Endometrial microvascular endothelial cells (primary cell): Measurements from ENCODE around the gene CALHM2. TPM values are rescaled to one million over a fixed set of nuclear protein-coding genes. Genes with fewer than 3 reads are reported as not detected.

Experiments used
- in situ Hi-C: cut with HindIII; loops from 2 replicates; pipeline ENCODE4 v1.10.0; 2017; ENCODE audit warnings: low sequenced_read_pairs, low pct_unique_long_range_greater_than_20kb; ENCODE audit errors: inconsistent ontology term
- total RNA-seq: library from RNA; depleted of rRNA; stranded (reverse); fragments of >200 nt; gene quantifications from one replicate; pipeline ENCODE4 v1.2.3, GENCODE V29; 2015; ENCODE audit errors: inconsistent ontology term

CALHM2 gene
- total RNA-seq, 1 donor from 2014 or later, result 15.1 TPM

DNA sequence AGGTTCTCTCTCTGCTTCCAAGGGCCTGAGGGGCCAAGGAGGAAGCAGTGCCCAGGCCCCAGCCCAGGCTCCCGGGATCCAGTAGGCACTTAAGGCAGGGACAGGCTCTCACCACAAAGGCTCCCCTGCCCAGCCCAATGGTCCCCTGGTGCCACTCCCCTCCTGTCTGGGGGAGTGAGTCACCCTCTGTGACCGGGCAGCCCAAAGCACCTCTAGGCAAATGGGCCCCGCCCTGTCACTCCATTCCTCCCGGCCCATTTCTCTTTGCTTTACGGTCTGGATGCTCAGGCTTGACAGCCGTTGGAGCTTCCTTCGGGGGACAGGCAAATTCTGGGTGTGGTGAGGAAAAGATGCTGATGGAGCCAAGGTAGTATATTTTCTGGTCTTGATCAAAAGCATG is 27.0 kb upstream of the CALHM2 start, which contains the start of gene CALHM3:
Gene CALHM3 (minus strand): TSS at position 106 of the 400 bp plus-strand sequence. CDS start 208 bp downstream, outside the sequence.
- in situ Hi-C loops, result no loop called here

DNA sequence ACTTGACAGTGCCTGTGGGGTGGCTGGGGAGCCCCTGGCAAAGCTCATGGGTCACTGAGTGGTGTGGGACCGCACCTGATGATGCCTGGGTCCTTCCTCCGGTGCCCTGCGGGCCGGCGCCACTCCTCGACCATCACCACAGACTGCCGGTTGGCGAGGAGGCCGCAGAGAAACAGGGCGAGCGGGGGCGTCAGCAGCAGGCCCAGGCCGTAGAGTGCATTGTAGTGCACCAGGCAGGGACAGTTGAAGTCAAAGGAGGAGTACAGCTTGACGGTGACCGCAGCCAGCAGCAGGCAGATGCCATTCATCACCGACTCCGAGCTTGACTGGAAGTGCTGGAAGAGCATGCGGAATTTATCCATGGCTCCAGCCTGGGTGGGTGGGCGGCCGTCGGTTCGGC is 26.5 kb upstream of the CALHM2 start:
- in situ Hi-C loops, result no loop called here

DNA sequence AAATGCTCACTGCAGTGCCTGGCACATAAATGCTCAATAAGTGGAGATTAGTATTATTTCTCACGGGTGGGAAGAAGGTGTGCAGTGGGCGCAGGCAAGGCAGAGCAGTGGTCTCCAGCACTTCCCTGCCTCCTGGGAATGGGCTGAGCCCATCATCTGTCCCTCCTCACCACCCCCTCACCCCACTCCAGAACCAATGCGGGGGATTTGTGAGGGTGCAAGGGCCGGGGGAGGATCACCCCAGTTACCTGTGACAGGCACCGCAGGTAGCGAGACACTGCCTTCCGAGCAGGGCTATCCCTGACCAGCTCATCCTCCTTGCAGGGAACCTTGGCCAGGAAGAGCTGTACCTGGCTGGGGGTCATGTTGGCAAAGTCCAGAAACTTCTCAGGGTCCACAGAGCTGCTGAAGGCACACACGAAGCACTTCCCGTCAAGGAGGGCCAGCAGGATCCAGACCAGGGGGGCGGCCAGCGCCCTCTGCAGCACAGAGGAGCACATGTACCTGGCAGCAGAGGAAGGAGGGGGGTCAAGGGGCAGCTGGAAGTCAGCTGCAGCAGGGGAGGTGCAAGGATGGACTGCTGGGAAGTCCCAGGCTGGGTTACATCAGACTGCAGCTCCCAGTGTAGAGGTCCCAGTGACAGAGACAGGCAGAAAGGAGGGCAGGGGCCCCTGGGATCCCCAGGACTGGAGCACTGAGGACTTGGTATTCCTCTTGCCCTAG is 24.0 kb upstream of the CALHM2 start:
- in situ Hi-C loops, result no loop called here

DNA sequence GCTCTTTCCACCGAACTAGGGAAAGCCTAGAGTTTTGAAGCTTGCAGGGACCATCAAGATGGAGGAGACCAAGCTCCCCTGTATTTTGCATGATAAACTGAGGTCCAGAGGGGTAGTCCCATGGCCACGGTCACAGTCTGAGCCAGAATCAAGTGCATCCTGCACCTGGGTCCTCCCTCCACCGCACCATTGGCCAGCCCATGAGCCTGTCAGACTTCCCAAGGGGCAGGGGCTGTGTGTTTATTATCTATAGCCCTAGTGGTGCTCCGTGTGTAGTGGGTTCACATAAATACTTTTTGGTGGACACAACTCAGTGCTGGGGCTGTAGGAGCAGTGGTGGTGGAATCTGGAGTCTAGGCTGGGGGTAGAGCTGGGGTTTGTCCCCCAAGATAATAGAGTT is 23.3 kb upstream of the CALHM2 start:
- in situ Hi-C loops, result no loop called here

DNA sequence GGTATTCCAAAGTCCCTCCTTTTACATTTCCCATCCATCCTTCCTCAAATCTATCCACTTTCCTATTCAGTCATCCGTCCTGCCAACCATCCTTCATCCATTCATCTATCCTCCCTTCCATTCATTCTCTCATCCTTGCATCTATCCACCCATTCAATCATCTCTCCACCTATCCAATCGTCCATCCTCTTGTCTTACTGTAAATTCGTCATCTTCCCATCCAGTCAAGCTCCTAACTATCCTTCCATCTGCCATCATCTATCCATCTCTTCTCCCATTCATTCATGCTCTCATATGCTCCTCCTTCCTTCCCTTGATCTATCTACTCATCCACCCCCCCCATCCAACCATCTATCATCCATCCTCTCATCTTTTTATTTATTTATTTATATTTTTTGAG is 21.9 kb upstream of the CALHM2 start:
- in situ Hi-C loops, result no loop called here

- in situ Hi-C loops, result no loop called here
Measured at GRCh38 chr10:103473261-103473671, 21.1 kb upstream of the CALHM2 start.

- in situ Hi-C loops, result no loop called here
Measured at GRCh38 chr10:103472005-103472404, 19.8 kb upstream of the CALHM2 start.

DNA sequence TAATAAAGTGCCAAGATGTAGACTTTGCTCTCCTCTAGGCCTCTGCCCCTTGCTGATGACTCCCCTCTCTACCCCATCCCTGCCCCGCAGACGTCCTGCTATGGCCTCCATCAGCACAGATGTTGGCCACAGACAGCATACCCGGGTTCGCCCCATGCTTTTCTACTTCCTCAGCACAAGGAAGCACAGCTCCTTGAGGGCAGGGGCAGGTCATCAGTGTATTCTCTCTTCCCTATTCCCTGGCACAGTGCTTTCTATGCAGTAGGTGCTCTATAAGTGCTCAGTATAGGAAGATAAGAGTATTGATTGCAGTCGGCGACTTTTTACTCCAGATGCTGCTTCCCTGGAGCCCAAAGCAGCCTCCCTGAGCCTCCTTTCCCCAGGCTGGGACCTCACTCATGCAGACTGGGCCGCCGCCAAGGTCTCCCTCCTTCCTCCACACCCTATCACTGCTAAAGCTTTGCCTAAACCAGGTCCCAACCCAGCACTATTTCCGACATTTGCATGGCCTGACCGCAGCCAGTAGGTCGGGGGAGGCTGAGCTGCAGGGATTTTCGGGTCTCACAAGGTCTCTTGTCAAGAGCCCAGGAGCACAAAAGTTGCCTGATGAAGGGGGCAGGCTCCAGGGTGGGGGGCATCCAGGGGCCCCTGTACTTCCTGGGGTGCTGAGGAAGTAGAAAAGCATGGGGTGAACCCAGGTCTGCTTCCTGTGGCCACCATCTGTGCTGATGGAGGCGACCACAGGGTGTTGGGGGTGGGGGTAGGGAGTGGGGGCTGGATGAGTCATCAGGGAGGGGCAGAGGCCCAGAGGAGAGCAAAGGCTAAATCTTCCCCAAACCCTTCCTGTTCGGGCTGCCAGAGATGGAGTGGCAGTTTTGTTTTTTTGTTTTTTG is 18.8 kb upstream of the CALHM2 start:
- in situ Hi-C loops, result no loop called here

- in situ Hi-C loops, result no loop called here
Measured at GRCh38 chr10:103469201-103469600, 17.0 kb upstream of the CALHM2 start.

- in situ Hi-C loops, result no loop called here
Measured at GRCh38 chr10:103467406-103467805, 15.2 kb upstream of the CALHM2 start.

DNA sequence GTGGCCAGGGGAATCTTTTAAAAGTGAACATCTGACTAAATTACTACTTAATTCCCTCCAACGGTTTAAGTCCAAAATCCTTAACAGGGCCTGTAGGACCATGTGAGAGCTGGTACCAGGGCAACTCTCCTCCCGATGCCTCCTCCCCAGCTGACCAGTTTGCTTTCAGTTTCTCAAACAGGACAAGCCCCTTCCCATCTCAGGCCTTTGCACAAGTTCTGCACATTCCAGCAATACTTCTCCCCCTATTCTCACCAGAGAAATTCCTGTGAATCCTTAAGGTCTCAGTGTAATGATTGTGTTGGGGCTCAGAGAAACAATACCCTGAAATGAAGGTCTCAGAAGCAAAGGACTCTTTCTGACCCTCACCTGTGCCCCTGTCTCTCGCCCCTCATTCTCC is 14.6 kb upstream of the CALHM2 start:
- in situ Hi-C loops, result no loop called here

GRCh38 chr10:103465411-103466179 is 13.4 kb upstream of the CALHM2 start:
- in situ Hi-C loops, result no loop called here

DNA sequence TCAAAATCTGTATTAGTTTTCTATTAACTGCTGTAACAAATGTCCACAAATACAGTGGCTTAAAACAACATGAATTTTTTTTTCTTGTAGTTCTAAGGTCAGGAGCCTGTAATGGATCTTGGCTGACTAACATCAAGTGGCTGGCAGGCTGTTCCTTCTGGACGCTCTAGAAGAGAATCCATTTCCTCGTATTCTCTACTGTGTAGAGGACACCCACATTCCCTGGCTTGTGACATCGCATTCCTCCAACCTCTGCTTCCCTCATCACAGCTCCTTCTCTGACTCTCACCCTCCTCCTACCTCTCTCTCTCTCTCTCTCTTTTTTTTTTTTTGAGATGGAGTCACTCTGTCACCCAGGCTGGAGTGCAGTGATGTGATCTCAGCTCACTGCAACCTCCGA is 11.3 kb upstream of the CALHM2 start:
- in situ Hi-C loops, result no loop called here

- in situ Hi-C loops, result no loop called here
Measured at GRCh38 chr10:103459615-103460014, 7.4 kb upstream of the CALHM2 start.

- in situ Hi-C loops, result no loop called here
Measured at GRCh38 chr10:103458720-103459119, 6.5 kb upstream of the CALHM2 start, which contains the start of gene CALHM1. CALHM1 (minus strand) TSS chr10:103458900; CDS start chr10:103458751, 149 bp downstream.

DNA sequence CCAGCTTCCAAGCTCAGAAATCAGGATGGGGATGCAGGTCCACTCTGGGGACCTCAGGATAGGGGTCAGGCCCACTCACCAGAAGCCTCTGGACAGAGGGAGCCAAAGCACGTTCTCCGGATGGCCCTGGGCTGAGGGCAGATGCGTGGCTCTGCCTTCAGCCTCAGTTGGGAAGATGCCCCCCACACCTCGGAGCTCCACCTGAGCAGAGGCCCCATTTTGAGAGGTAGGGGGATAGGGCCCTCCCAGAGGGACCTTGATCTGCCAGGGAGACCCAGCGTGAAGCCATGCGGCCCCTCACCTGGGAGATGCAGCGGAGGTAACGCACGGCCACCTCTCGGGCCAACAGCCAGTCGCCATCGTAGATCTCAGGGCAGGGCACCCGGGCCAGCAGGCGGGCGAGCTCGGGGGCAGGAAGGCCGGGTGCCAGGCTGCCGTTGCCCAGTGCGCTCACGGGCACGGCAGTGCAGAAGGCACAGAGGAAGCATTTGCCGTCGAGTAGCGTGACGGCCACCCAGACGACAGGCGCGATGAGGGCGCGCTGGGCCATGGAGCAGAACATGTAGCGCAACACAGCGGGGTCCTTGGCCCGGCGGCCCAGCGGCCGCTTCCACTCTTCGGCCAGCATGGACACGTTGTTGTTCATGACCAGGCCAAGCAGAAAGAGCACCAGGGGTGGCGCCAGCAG is 5.9 kb upstream of the CALHM2 start:
- in situ Hi-C loops, result no loop called here

DNA sequence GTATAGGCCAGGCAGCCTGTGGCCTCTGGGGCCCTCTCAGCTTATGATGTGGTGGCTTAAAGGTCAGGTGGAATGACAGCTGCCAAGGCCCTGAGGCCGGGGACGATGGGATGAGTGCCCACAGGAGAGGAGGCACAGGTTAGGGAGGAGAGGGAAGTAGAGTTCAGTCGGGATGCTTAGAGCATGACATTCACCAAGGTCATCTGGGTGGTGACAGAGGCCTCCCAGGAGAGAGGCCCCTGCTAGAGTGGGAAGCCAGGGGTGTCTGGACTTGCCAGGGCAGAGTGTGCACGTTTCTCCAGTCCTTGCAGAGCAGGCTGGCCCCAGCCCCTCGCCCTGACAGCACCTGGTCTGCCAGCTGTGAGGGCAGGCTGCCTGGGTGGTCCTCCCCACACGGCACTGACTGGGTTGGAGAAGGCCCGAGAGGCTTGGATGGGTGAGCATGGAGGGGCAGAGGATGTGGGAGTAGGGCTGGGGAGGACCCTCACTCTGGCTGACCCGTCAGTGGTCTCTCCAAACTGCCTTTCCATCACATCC is 5.1 kb upstream of the CALHM2 start:
- in situ Hi-C loops, result no loop called here

- in situ Hi-C loops, result no loop called here
Measured at GRCh38 chr10:103456074-103456660, 4.0 kb upstream of the CALHM2 start.
